ENCODE measurements around the gene BBS2.

DNA sequence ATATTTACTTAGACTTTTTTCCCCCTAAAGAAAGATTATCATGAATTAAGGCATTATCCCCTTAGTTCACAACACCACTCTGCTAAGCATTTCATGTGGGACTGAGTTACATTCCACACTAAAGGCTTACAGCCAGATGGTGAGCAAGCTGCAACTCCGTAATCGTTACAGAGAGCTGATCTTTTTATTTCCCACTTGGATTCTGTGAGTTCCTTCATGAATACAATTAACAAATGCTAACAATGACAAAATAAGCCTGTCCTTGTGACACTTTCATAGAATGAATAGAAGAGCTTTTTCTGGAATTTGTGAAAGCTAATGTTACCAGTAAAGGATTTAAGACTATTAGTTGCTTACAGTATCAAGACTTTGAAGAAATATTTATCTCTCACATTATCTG is 59.7 kb downstream of the BBS2 start:
- TF ChIP-seq, protein P1, sequence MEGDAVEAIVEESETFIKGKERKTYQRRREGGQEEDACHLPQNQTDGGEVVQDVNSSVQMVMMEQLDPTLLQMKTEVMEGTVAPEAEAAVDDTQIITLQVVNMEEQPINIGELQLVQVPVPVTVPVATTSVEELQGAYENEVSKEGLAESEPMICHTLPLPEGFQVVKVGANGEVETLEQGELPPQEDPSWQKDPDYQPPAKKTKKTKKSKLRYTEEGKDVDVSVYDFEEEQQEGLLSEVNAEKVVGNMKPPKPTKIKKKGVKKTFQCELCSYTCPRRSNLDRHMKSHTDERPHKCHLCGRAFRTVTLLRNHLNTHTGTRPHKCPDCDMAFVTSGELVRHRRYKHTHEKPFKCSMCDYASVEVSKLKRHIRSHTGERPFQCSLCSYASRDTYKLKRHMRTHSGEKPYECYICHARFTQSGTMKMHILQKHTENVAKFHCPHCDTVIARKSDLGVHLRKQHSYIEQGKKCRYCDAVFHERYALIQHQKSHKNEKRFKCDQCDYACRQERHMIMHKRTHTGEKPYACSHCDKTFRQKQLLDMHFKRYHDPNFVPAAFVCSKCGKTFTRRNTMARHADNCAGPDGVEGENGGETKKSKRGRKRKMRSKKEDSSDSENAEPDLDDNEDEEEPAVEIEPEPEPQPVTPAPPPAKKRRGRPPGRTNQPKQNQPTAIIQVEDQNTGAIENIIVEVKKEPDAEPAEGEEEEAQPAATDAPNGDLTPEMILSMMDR (IDR thresholded peaks at IDR 0.05) = no peak
- TF ChIP-seq, protein P2, sequence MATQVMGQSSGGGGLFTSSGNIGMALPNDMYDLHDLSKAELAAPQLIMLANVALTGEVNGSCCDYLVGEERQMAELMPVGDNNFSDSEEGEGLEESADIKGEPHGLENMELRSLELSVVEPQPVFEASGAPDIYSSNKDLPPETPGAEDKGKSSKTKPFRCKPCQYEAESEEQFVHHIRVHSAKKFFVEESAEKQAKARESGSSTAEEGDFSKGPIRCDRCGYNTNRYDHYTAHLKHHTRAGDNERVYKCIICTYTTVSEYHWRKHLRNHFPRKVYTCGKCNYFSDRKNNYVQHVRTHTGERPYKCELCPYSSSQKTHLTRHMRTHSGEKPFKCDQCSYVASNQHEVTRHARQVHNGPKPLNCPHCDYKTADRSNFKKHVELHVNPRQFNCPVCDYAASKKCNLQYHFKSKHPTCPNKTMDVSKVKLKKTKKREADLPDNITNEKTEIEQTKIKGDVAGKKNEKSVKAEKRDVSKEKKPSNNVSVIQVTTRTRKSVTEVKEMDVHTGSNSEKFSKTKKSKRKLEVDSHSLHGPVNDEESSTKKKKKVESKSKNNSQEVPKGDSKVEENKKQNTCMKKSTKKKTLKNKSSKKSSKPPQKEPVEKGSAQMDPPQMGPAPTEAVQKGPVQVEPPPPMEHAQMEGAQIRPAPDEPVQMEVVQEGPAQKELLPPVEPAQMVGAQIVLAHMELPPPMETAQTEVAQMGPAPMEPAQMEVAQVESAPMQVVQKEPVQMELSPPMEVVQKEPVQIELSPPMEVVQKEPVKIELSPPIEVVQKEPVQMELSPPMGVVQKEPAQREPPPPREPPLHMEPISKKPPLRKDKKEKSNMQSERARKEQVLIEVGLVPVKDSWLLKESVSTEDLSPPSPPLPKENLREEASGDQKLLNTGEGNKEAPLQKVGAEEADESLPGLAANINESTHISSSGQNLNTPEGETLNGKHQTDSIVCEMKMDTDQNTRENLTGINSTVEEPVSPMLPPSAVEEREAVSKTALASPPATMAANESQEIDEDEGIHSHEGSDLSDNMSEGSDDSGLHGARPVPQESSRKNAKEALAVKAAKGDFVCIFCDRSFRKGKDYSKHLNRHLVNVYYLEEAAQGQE (IDR thresholded peaks at IDR 0.05; ENCODE audit: insufficient read depth in 1 of 2, low read depth in 2 of 2, low read length in 1 of 2) = no peak
